ENCODE results near the gene TRIM77.
"Not testable (repeated sequence)": the region's sequence is repeated elsewhere in the genome, so short reads cannot be mapped to it uniquely, and the experiment has no call there.

Gene TRIM77

GRCh38 chr11:89709999-89710398 is at the start of gene TRIM77:
Gene TRIM77, plus strand, starts transcription at chr11:89710299. Its CDS starts 0 bp downstream, at chr11:89710299.
- not testable (repeated sequence) for DNase-seq

GRCh38 chr11:89667001-89667400 is 43.1 kb upstream of the TRIM77 start:
- DNase-seq: no peak

- DNase-seq: not testable (repeated sequence)
Observed at GRCh38 chr11:89668158-89668557, 41.9 kb upstream of the TRIM77 start.

- DNase-seq: not testable (repeated sequence)
Observed at GRCh38 chr11:89669586-89669985, 40.5 kb upstream of the TRIM77 start.

GRCh38 chr11:89669993-89670669 is 40.0 kb upstream of the TRIM77 start:
- DNase-seq: not testable (repeated sequence)

- DNase-seq: not testable (repeated sequence)
Observed at GRCh38 chr11:89672547-89672946, 37.6 kb upstream of the TRIM77 start.

- DNase-seq: not testable (repeated sequence)
Observed at GRCh38 chr11:89673380-89673779, 36.7 kb upstream of the TRIM77 start.

GRCh38 chr11:89675383-89675782 is 34.7 kb upstream of the TRIM77 start:
- DNase-seq: not testable (repeated sequence)

- DNase-seq: not testable (repeated sequence)
Observed at GRCh38 chr11:89675948-89676347, 34.2 kb upstream of the TRIM77 start.

- not testable (repeated sequence) for DNase-seq
Observed at GRCh38 chr11:89707080-89707479, 3.0 kb upstream of the TRIM77 start.

GRCh38 chr11:89724866-89725498 is 14.9 kb downstream of the TRIM77 start:
- DNase-seq: not testable (repeated sequence)

GRCh38 chr11:89730215-89730614 is 20.1 kb downstream of the TRIM77 start:
- DNase-seq: not testable (repeated sequence)

- no peak for DNase-seq
Observed at GRCh38 chr11:89736566-89736965, 26.5 kb downstream of the TRIM77 start.

GRCh38 chr11:89737116-89737515 is 27.0 kb downstream of the TRIM77 start:
- no peak for DNase-seq

GRCh38 chr11:89741406-89741805 is 31.3 kb downstream of the TRIM77 start:
- not testable (repeated sequence) for DNase-seq

- DNase-seq: not testable (repeated sequence)
Observed at GRCh38 chr11:89744158-89744557, 34.1 kb downstream of the TRIM77 start.

- DNase-seq: not testable (repeated sequence)
Observed at GRCh38 chr11:89750822-89751221, 40.7 kb downstream of the TRIM77 start.

Data from CD4-positive, alpha-beta T cell treated with Interleukin-15 for 1 hour (primary cell).